ENCODE results near the gene METTL14. TPM values are rescaled to one million over a fixed set of nuclear protein-coding genes. Genes with fewer than 3 reads are reported as not detected.

The METTL14 gene
- total and polyA plus RNA-seq, 8 donors = 3.5 to 28.0 (median 16.5) TPM

- H3K4me1 ChIP-seq = peaks cover 5 to 42% (median 27%) of the 10 kb centered on the region in 3 donors
- H3K36me3 ChIP-seq = peaks cover 0 to 3% (median 0%) of the 10 kb centered on the region in 3 donors
- no peaks in the 10 kb centered on the region for H3K9me3 ChIP-seq
- ATAC-seq = no peak
- FAIRE-seq = no peak
- intact Hi-C loops (cut with DNase I) = loop anchor here in 2 of 3 donors (10.0 kb wide), 2 partner anchors 105 to 115 kb away; no protein-coding TSS in a partner anchor
- WGBS, 2 donors = 84 to 91% methylated on average over 3 of the region's 3 CpGs
- TF ChIP-seq, protein P1, sequence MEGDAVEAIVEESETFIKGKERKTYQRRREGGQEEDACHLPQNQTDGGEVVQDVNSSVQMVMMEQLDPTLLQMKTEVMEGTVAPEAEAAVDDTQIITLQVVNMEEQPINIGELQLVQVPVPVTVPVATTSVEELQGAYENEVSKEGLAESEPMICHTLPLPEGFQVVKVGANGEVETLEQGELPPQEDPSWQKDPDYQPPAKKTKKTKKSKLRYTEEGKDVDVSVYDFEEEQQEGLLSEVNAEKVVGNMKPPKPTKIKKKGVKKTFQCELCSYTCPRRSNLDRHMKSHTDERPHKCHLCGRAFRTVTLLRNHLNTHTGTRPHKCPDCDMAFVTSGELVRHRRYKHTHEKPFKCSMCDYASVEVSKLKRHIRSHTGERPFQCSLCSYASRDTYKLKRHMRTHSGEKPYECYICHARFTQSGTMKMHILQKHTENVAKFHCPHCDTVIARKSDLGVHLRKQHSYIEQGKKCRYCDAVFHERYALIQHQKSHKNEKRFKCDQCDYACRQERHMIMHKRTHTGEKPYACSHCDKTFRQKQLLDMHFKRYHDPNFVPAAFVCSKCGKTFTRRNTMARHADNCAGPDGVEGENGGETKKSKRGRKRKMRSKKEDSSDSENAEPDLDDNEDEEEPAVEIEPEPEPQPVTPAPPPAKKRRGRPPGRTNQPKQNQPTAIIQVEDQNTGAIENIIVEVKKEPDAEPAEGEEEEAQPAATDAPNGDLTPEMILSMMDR (IDR thresholded peaks at IDR 0.05) = no peak
- H3K27me3 ChIP-seq = no peaks in the 10 kb centered on the region
- no peak overlapping the region for H3K27ac ChIP-seq
- no peak for DNase-seq
- H3K4me3 ChIP-seq = no peak overlapping the region
These were observed 74.9 kb downstream of the METTL14 start for GRCh38 chr4:118760092-118760491.

DNA sequence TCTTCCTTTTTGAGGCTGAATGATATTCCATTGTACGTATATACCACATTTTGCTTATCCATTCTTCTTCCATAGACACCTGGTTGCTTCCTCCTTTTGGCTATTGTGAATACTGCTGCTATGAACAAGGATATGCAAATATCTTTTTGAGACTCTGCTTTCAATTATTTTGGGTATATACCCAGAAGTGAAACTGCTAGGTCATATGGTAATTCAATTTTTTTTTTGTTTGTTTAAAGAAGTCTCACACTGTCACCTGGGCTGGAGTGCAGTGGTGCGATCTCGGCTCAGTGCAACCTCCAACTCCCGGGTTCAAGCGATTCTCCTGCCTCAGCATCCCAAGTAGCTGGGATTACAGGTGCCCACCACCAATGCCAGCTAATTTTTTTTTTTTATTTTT, 75.3 kb downstream of the METTL14 start:
- TF ChIP-seq, protein P1 (IDR thresholded peaks at IDR 0.05) = no peak
- Histone ChIP-seq H3K4me3 (no peak overlapping the region), H3K36me3 (peaks cover 0 to 3% (median 0%) of the 10 kb centered on the region in 3 donors), H3K27me3 (no peaks in the 10 kb centered on the region), H3K9me3 (no peaks in the 10 kb centered on the region), H3K27ac (no peak overlapping the region), H3K4me1 (peaks cover 5 to 38% (median 26%) of the 10 kb centered on the region in 3 donors)
- intact Hi-C loops (cut with DNase I) = loop anchor here in 2 of 3 donors (10.0 kb wide), 2 partner anchors 104 to 114 kb away; no protein-coding TSS in a partner anchor
- WGBS, 2 donors = 96 to 98% methylated on average over 5 of the region's 5 CpGs
- no peak for FAIRE-seq
- DNase-seq = no peak
- ATAC-seq = no peak

DNA sequence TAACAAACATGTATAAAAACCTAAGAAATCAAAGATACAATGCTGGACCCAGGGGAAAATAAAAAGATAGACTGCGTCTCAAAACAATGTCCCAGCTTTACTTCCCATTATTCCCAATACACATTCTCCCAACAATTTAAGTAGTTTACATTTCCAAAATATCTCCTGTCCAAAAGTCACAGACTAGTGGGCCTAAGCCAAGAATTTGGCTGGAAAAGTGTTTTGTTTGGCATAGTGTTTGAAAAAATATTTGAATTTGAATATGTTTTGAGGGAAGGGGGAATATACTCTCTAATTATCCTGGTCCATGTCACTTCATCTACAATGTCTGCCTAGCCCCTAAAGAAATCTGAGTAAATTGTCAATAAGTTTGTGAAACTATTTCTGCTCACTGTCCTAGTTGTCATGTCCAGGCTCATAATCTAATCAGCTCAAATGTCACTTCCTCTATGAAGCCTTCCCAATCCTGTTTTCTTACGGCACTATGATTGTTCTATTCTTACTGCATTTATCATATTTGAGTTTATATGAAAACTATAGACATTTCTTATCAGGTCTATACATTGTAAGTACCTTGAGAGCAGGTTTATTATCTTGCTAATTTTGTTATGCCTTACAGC, 76.3 kb downstream of the METTL14 start:
- peaks cover 0 to 9% (median 3%) of the 10 kb centered on the region in 3 donors for H3K36me3 ChIP-seq
- no peak overlapping the region for H3K4me3 ChIP-seq
- intact Hi-C loops (cut with DNase I) = loop anchor here in 2 of 3 donors (10.0 kb wide), 2 partner anchors 103 to 113 kb away; no protein-coding TSS in a partner anchor
- FAIRE-seq (no peak), DNase-seq (no peak), ATAC-seq (no peak)
- no peaks in the 10 kb centered on the region for H3K27me3 ChIP-seq
- no peaks in the 10 kb centered on the region for H3K9me3 ChIP-seq
- TF ChIP-seq, protein P1 (IDR thresholded peaks at IDR 0.05) = no peak
- WGBS, 2 donors = 67 to 76% methylated on average over 2 of the region's 2 CpGs
- H3K27ac ChIP-seq = no peak overlapping the region
- H3K4me1 ChIP-seq = peaks cover 5 to 30% (median 30%) of the 10 kb centered on the region in 3 donors

DNA sequence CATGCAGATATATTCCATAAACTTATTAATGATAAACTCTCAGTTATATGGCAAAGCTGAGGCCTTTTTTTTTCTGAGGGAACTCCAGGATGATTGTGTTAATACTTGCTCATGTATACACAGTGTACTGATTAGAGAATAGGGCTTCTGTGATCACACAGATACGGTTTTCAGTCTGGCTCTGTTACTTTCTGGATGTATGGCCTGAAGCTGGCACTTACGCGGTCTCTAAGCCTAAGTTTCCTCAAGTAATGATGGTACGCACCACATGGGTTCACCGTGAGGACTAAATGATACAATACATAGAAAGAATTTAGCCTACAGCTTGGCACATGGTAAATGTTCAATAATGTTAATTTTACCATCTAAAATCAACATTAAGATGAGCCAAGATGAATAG, 77.0 kb downstream of the METTL14 start:
- TF ChIP-seq, protein P1 (IDR thresholded peaks at IDR 0.05) = no peak
- DNase-seq (no peak), ATAC-seq (no peak), FAIRE-seq (no peak)
- H3K4me1 ChIP-seq = peaks cover 5 to 31% (median 30%) of the 10 kb centered on the region in 3 donors
- no peaks in the 10 kb centered on the region for H3K27me3 ChIP-seq
- H3K27ac ChIP-seq = no peak overlapping the region
- intact Hi-C loops (cut with DNase I) = loop anchor here in 2 of 3 donors (10.0 kb wide), 2 partner anchors 103 to 113 kb away; no protein-coding TSS in a partner anchor
- 71 to 91% methylated on average over 5 of the region's 5 CpGs for WGBS, 2 donors
- H3K9me3 ChIP-seq = no peaks in the 10 kb centered on the region
- H3K4me3 ChIP-seq = no peak overlapping the region
- H3K36me3 ChIP-seq = peaks cover 0 to 12% (median 8%) of the 10 kb centered on the region in 3 donors
